Type B pancreatic cell (in vitro differentiated cells): ENCODE results near the gene LTBR. TPM values are rescaled to one million over a fixed set of nuclear protein-coding genes. Genes with fewer than 3 reads are reported as not detected.

ENCODE experiments used
- DNase-seq: peaks from one replicate; pipeline ENCODE4 v3.0.0; 2021; ENCODE audit warnings: mixed read lengths; ENCODE audit not compliant: unreplicated experiment; ENCODE audit errors: extremely low spot score
- H3K27ac Mint-ChIP-seq: 2 replicates; pipeline ENCODE4 v1.8.0; 2021; ENCODE audit warnings: mild to moderate bottlenecking, mixed read lengths
- H3K27me3 Mint-ChIP-seq: 2 replicates; pipeline ENCODE4 v1.8.0; 2021; ENCODE audit warnings: mixed read lengths
- H3K36me3 Mint-ChIP-seq: 2 replicates; pipeline ENCODE4 v1.8.0; 2021; ENCODE audit warnings: mixed read lengths
- H3K4me1 Mint-ChIP-seq: one replicate; pipeline ENCODE4 v1.8.0; 2021; ENCODE audit warnings: mixed read lengths; ENCODE audit not compliant: unreplicated experiment
- H3K4me3 Mint-ChIP-seq: 2 replicates; pipeline ENCODE4 v1.8.0; 2021; ENCODE audit warnings: mild to moderate bottlenecking, mixed read lengths
- H3K9me3 Mint-ChIP-seq: 2 replicates; pipeline ENCODE4 v1.8.0; 2021; ENCODE audit warnings: mixed read lengths
- total RNA-seq: library from RNA; stranded (reverse); gene quantifications from 2 replicates; pipeline ENCODE4 v1.2.1, GENCODE V29; 2021; ENCODE audit warnings: low replicate concordance
- TF ChIP-seq, protein P1 (sequence below): fragments of 200-600 bp; sonication (generic); conservative IDR thresholded peaks from 2 replicates; pipeline ENCODE4 v1.5.0; 2021; ENCODE audit warnings: antibody characterized with exemption, mild to moderate bottlenecking

LTBR gene
- total RNA-seq, 1 donor from 2014 or later: 18.5 TPM

DNA sequence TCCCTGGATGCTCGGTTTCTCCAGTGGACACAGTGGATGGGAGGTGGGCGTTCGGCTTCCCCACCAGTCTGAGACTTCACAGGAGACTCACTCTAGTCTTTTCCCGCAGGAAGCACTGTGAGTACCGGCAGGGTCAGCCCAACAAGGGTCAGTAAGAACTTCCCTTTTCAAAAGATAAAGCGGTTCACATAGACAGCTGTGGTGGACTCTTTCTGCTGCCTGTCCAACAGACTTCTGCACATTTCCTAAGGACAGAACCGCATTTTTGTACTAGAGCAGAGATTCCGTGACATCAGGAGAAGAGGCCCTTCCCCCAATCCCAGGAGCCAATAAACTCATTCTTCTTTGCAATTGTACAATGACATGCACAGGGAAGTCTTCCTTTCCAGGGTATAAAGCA is 10.4 kb downstream of the LTBR start:
- Mint-ChIP-seq H3K4me3 (no peak overlapping the region), H3K4me1 (no peaks in the 10 kb centered on the region), H3K9me3 (no peaks in the 10 kb centered on the region), H3K27ac (no peak overlapping the region), H3K36me3 (peaks cover 16% of the 10 kb centered on the region), H3K27me3 (peaks cover 3% of the 10 kb centered on the region)
- TF ChIP-seq, protein P1, sequence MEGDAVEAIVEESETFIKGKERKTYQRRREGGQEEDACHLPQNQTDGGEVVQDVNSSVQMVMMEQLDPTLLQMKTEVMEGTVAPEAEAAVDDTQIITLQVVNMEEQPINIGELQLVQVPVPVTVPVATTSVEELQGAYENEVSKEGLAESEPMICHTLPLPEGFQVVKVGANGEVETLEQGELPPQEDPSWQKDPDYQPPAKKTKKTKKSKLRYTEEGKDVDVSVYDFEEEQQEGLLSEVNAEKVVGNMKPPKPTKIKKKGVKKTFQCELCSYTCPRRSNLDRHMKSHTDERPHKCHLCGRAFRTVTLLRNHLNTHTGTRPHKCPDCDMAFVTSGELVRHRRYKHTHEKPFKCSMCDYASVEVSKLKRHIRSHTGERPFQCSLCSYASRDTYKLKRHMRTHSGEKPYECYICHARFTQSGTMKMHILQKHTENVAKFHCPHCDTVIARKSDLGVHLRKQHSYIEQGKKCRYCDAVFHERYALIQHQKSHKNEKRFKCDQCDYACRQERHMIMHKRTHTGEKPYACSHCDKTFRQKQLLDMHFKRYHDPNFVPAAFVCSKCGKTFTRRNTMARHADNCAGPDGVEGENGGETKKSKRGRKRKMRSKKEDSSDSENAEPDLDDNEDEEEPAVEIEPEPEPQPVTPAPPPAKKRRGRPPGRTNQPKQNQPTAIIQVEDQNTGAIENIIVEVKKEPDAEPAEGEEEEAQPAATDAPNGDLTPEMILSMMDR: no peak
- DNase-seq: no peak

DNA sequence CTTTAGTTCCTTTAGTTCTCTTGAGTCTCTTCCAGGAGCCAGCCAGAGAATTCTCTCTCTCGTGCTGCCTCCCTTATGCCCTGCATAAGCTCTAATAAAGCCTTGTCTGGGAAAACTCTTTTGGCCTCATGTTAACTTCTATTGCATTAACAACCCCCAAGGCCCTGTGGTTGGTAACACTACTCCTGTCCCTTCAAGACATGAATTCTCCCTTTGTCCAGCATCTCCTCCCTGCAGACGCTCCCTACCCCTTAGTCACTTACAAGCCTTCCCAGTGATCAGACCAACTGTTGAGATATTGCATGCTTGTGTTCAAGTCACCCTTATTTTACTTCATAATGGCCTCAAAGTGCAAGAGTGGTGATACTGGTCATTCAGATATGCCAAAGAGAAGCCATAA is 12.1 kb downstream of the LTBR start:
- Mint-ChIP-seq H3K4me3 (no peak overlapping the region), H3K36me3 (peaks cover 16% of the 10 kb centered on the region), H3K9me3 (no peaks in the 10 kb centered on the region), H3K27ac (no peak overlapping the region), H3K4me1 (no peaks in the 10 kb centered on the region), H3K27me3 (peaks cover 3% of the 10 kb centered on the region)
- TF ChIP-seq, protein P1: no peak
- DNase-seq: no peak

DNA sequence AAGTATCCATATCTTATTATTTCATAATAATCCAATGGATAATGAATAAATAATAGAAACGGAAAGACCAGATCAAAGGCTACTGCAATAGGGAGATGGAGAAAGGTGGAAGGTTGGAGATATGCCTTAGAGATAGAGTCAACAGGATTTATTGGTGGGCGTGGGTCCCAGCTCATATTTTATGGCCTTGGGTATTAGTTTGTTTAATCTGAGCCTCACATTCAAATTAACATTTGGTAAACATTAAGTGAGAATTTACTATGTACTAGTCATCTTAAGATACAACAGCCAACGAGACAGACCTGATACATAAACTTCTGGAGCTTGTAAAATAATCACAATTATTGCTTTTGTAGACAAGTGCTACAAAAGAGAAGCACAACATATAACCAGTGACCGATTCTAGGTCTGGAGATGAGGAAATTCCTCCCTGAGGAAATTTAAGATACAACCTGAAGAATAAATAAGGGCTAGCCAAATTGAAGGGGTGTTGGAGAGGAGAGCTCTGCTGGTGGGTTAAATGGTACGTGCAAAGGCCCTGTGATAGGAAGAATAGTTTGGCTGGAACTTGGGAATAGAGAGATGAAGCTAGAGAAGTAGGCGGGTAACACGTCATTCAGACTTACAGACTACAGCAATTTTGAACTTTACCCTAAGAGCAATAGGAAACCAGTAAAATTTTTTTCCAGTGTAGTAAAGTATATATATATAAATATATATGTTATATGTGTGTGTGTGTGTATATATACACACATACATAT is 16.1 kb downstream of the LTBR start:
- Mint-ChIP-seq H3K4me1 (no peaks in the 10 kb centered on the region), H3K36me3 (peaks cover 12% of the 10 kb centered on the region)
- TF ChIP-seq, protein P1: no peak

DNA sequence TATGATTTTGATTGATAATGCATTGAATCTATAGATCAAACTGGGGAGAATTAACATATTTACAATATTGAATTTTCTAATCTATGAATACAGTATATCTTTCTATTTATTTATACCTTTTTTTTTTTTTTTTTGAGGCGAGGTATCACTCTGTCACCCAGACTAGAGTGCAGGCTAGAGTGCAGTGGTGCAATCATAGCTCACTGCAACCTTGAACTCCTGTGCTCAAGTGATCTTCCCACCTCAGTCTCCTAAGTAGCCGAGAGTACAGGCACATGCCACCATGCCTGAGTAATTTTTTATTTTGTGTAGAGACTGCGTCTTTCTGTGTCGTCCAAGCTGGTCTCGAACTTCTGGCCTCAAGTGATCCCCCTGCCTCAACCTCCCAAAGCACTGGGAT is 20.4 kb downstream of the LTBR start:
- no peak overlapping the region for H3K27ac Mint-ChIP-seq
- no peak overlapping the region for H3K4me3 Mint-ChIP-seq
- TF ChIP-seq, protein P1: no peak
- H3K9me3 Mint-ChIP-seq: peaks cover 3% of the 10 kb centered on the region
- H3K27me3 Mint-ChIP-seq: no peaks in the 10 kb centered on the region
- H3K4me1 Mint-ChIP-seq: no peaks in the 10 kb centered on the region
- H3K36me3 Mint-ChIP-seq: peaks cover 9% of the 10 kb centered on the region
- no peak for DNase-seq

More for the DNA sequence above, 16.1 kb downstream of the LTBR start:
- peak overlapping the region; percentile 44 for H3K27ac Mint-ChIP-seq
- DNase-seq: no peak
- H3K27me3 Mint-ChIP-seq: no peaks in the 10 kb centered on the region
- no peak overlapping the region for H3K4me3 Mint-ChIP-seq
- no peaks in the 10 kb centered on the region for H3K9me3 Mint-ChIP-seq

DNA sequence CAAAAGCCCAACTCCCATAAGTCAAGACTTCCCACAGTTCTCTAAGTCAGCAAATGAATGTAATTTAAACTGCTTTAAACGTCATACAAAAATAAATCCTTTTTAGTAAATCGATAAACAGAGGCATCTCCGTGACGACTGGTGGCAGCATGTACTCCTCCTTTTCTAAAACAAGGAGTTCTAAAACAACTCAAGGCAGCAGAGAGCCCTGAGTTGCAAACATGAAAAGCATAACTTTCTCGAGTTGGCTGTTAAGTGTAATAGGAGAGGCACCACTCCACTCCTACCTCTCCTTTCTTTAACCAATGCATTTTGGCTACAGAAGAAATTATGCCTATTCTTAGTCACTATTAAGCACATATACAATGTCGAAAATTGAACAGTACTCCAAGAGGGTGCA is 22.0 kb downstream of the LTBR start:
- H3K27ac Mint-ChIP-seq: no peak overlapping the region

More for the DNA sequence above, 22.0 kb downstream of the LTBR start:
- H3K36me3 Mint-ChIP-seq: peaks cover 9% of the 10 kb centered on the region
- TF ChIP-seq, protein P1: no peak
- peaks cover 3% of the 10 kb centered on the region for H3K9me3 Mint-ChIP-seq
- H3K27me3 Mint-ChIP-seq: no peaks in the 10 kb centered on the region
- no peak for DNase-seq
- no peak overlapping the region for H3K4me3 Mint-ChIP-seq
- H3K4me1 Mint-ChIP-seq: no peaks in the 10 kb centered on the region
